ENCODE data around the gene POLR3A.
A peak's percentile ranks its signal among the peaks of the same experiment; 100 is the strongest.

- TF ChIP-seq POLR2A (IDR thresholded peaks at IDR 0.05) (no peak), CTCF (IDR thresholded peaks at IDR 0.05) (no peak), POLR2AphosphoS5 (IDR thresholded peaks at IDR 0.05) (peak in 1 of 3 donors; percentile 40)
Measured at GRCh38 chr10:77959384-77959783, 69.9 kb downstream of the POLR3A start.

Measured in breast epithelium (tissue), 3 donors.